SK-N-MC (cell line): ENCODE data around the gene OR6N2.

Experiments used
- EZH2 ChIP-seq: fragments of 200-600 bp; sonication (generic); IDR thresholded peaks from one replicate; pipeline ENCODE4 v1.6.1; 2017; ENCODE audit warnings: antibody characterized with exemption
- FOXP2 ChIP-seq: optimal IDR thresholded peaks from 2 replicates; pipeline ENCODE3; 2011; ENCODE audit warnings: mild to moderate bottlenecking, moderate library complexity; ENCODE audit not compliant: insufficient read depth; ENCODE audit errors: extremely low read length, control extremely low read depth
- POLR2AphosphoS5 ChIP-seq: IDR thresholded peaks from 2 replicates; pipeline ENCODE4 v1.6.1; 2012; ENCODE audit warnings: mild to moderate bottlenecking, low read depth, low read length, borderline replicate concordance

DNA sequence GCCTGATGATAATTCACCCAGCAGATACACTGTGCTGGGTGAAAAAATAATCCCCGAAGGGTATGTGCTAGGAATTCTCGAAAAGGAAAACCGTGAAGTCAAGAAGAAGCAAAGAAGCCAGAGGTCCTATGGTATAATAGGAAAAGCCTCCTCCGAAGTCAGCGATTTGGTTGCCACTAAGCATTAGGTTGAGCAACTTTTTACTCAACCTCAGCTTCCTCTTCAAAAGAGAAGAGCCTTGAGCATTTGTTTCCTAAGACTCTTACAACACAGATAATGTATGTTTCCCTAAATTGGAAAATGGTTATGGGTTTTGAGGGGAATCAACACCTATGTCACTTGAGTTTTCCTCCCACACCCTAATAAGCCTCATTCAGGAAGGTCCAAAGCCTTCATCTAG is 28.9 kb upstream of the OR6N2 start:
- TF ChIP-seq EZH2, result no peak
- TF ChIP-seq POLR2AphosphoS5, result no peak
- TF ChIP-seq FOXP2, result no peak
